Right ventricle myocardium superior (tissue), 1 donor: ENCODE data around the gene VSIG4. TPM values are rescaled to one million over a fixed set of nuclear protein-coding genes. Genes with fewer than 3 reads are reported as not detected.
A peak's percentile ranks its signal among the peaks of the same experiment; 100 is the strongest.

Experiments
- ATAC-seq: fragments of 200-7000 bp; cut with Tn5 transposase; one replicate; pipeline ENCODE4 v1.9.1; 2020; ENCODE audit warnings: mild to moderate bottlenecking; ENCODE audit not compliant: poor library complexity
- DNase-seq: peaks from one replicate; pipeline ENCODE4 v3.0.0-alpha.2; 2020
- intact Hi-C: fragments of 100-400 bp; cut with DNase I; formaldehyde crosslinking; loops from one replicate; pipeline ENCODE4 v1.11.2; 2022
- total RNA-seq: library from RNA; stranded (reverse); fragmentation: NEBNext Ultra II Directional; extraction: Animal tissue kit (Norgen Biotek cat#: 25700); gene quantifications from one replicate; pipeline ENCODE4 v1.2.1, GENCODE V29; 2021
- donor health status: DM: no; HTN: yes; CAD: no; lungs with severe emphysema.

The VSIG4 gene
- total RNA-seq, 1 donor from 2014 or later = 56.6 TPM

- DNase-seq = peak; percentile 55
- ATAC-seq = peak; percentile 48
- intact Hi-C loops = no loop called here
Measured at GRCh38 chrX:66015152-66015831, 24.6 kb downstream of the VSIG4 start.

GRCh38 chrX:66014556-66014955, 25.3 kb downstream of the VSIG4 start:
- intact Hi-C loops = no loop called here
- DNase-seq (no peak), ATAC-seq (no peak)

- DNase-seq (no peak), ATAC-seq (no peak)
- intact Hi-C loops = no loop called here
Measured at GRCh38 chrX:66014084-66014483, 25.8 kb downstream of the VSIG4 start.

GRCh38 chrX:66013194-66013816, 26.6 kb downstream of the VSIG4 start:
- ATAC-seq = peak; percentile 48
- DNase-seq = no peak
- intact Hi-C loops = no loop called here

GRCh38 chrX:66012094-66012534, 27.8 kb downstream of the VSIG4 start:
- intact Hi-C loops = no loop called here
- ATAC-seq = peak; percentile 48
- no peak for DNase-seq

GRCh38 chrX:66009231-66009845, 30.5 kb downstream of the VSIG4 start:
- no peak for DNase-seq
- no peak for ATAC-seq
- intact Hi-C loops = no loop called here

- DNase-seq (no peak), ATAC-seq (no peak)
- intact Hi-C loops = no loop called here
Measured at GRCh38 chrX:66008328-66008970, 31.4 kb downstream of the VSIG4 start.

- DNase-seq = no peak
- intact Hi-C loops = no loop called here
- ATAC-seq = no peak
Measured at GRCh38 chrX:66007851-66008250, 32.0 kb downstream of the VSIG4 start.

- ATAC-seq (no peak), DNase-seq (no peak)
- intact Hi-C loops = no loop called here
Measured at GRCh38 chrX:66005830-66006449, 33.9 kb downstream of the VSIG4 start.

GRCh38 chrX:66004928-66005829, 34.7 kb downstream of the VSIG4 start:
- no peak for ATAC-seq
- intact Hi-C loops = no loop called here

GRCh38 chrX:66002824-66003680, 36.8 kb downstream of the VSIG4 start:
- DNase-seq (no peak), ATAC-seq (no peak)
- intact Hi-C loops = no loop called here

More at GRCh38 chrX:66004928-66005829, 34.7 kb downstream of the VSIG4 start:
- DNase-seq = no peak

- DNase-seq (no peak), ATAC-seq (no peak)
- intact Hi-C loops = no loop called here
Measured at GRCh38 chrX:66001596-66001995, 38.3 kb downstream of the VSIG4 start.

- ATAC-seq (no peak), DNase-seq (no peak)
- intact Hi-C loops = no loop called here
Measured at GRCh38 chrX:66000628-66001272, 39.1 kb downstream of the VSIG4 start.

- DNase-seq = no peak
- intact Hi-C loops = no loop called here
- ATAC-seq = no peak
Measured at GRCh38 chrX:66000178-66000577, 39.7 kb downstream of the VSIG4 start.

GRCh38 chrX:65999563-66000148, 40.2 kb downstream of the VSIG4 start:
- ATAC-seq (no peak), DNase-seq (no peak)
- intact Hi-C loops = no loop called here

- no peak for ATAC-seq
- DNase-seq = no peak
- intact Hi-C loops = no loop called here
Measured at GRCh38 chrX:65999029-65999562, 40.8 kb downstream of the VSIG4 start.
